Measurements from ENCODE around the gene FOXC2. TPM values are rescaled to one million over a fixed set of nuclear protein-coding genes. Genes with fewer than 3 reads are reported as not detected.

The FOXC2 gene
- 0.26 and 0.50 TPM in 2 replicates for total RNA-seq
- polyA plus RNA-seq = 1.1 and 1.5 TPM in 2 replicates
- 4.5 and 7.2 TPM in 2 replicates for polyA plus RNA-seq (2012)
- 1.6 and 1.9 TPM in 2 replicates for polyA minus RNA-seq (ENCODE audit: low replicate concordance)

DNA sequence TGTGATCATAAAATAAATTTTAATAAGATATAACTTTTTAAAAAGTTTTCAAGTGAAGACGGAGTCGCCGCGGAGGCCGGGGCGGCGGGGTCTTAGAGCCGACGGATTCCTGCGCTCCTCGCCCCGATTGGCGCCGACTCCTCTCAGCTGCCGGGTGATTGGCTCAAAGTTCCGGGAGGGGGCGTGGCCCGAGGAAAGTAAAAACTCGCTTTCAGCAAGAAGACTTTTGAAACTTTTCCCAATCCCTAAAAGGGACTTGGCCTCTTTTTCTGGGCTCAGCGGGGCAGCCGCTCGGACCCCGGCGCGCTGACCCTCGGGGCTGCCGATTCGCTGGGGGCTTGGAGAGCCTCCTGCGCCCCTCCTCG, at the start of gene FOXC2:
TSS of gene FOXC2 (plus strand) at position 229 of the 365 bp plus-strand sequence. CDS start 507 bp downstream, outside the sequence.
- Histone ChIP-seq H3K27me3 (ENCODE audit: control insufficient read depth, insufficient read depth, low read length) (no peaks in the 10 kb centered on the region), H3K79me2 (ENCODE audit: control insufficient read depth, insufficient read depth, low read length) (peaks cover 44% of the 10 kb centered on the region), H3K36me3 (ENCODE audit: control insufficient read depth, insufficient read depth, low read length) (peaks cover 2% of the 10 kb centered on the region), H3K4me2 (ENCODE audit: extremely low read depth, insufficient read depth, low read length) (peak within 1 kb of the TSS; percentile 52), H2AFZ (ENCODE audit: low read length) (peak within 1 kb of the TSS; percentile 63), H3K9ac (ENCODE audit: insufficient read depth, low read length) (peak within 1 kb of the TSS; percentile 63), H3K4me1 (ENCODE audit: control insufficient read depth, extremely low read depth, insufficient read depth, low read length) (peaks cover 5% of the 10 kb centered on the region), H3K4me3 (replicated peaks in 1 of 4; ENCODE audit: control extremely low read depth in 1 of 4, insufficient read depth in 1 of 4, low read depth in 3 of 4, low read length in 4 of 4) (peak within 1 kb of the TSS; percentile 74 to 92 (median 78)), H3K9me3 (ENCODE audit: control insufficient read depth, insufficient read depth, low read depth, low read length) (no peaks in the 10 kb centered on the region), H3K27ac (ENCODE audit: insufficient read depth, low read length) (peak within 1 kb of the TSS; percentile 67), H4K20me1 (ENCODE audit: control insufficient read depth, extremely low read depth, insufficient read depth, low read length) (no peaks in the 10 kb centered on the region)
- TF ChIP-seq, protein P1, sequence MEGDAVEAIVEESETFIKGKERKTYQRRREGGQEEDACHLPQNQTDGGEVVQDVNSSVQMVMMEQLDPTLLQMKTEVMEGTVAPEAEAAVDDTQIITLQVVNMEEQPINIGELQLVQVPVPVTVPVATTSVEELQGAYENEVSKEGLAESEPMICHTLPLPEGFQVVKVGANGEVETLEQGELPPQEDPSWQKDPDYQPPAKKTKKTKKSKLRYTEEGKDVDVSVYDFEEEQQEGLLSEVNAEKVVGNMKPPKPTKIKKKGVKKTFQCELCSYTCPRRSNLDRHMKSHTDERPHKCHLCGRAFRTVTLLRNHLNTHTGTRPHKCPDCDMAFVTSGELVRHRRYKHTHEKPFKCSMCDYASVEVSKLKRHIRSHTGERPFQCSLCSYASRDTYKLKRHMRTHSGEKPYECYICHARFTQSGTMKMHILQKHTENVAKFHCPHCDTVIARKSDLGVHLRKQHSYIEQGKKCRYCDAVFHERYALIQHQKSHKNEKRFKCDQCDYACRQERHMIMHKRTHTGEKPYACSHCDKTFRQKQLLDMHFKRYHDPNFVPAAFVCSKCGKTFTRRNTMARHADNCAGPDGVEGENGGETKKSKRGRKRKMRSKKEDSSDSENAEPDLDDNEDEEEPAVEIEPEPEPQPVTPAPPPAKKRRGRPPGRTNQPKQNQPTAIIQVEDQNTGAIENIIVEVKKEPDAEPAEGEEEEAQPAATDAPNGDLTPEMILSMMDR (conservative IDR thresholded peaks at IDR 0.05 in 1 of 2, IDR thresholded peaks at IDR 0.05 in 1 of 2; ENCODE audit: low read depth in 1 of 2, low read length in 2 of 2) = no peak
- TF ChIP-seq EZH2 (IDR thresholded peaks at IDR 0.05; ENCODE audit: low read length, missing control alignments) = no peak
- DNase-seq (ENCODE audit: low read depth in 2 of 2) = peak; percentile 97

- no peaks in the 10 kb centered on the region for H3K9me3 ChIP-seq (ENCODE audit: control insufficient read depth, insufficient read depth, low read depth, low read length)
- peaks cover 23% of the 10 kb centered on the region for H3K4me1 ChIP-seq (ENCODE audit: control insufficient read depth, extremely low read depth, insufficient read depth, low read length)
- H3K4me2 ChIP-seq (ENCODE audit: extremely low read depth, insufficient read depth, low read length) = peak overlapping the region; percentile 49
- peaks cover 69% of the 10 kb centered on the region for H3K79me2 ChIP-seq (ENCODE audit: control insufficient read depth, insufficient read depth, low read length)
- peak overlapping the region; percentile 25 to 99 (median 96) for H3K4me3 ChIP-seq (replicated peaks in 1 of 4; ENCODE audit: control extremely low read depth in 1 of 4, insufficient read depth in 1 of 4, low read depth in 3 of 4, low read length in 4 of 4)
- H3K9ac ChIP-seq (ENCODE audit: insufficient read depth, low read length) = peak overlapping the region; percentile 87
- H3K36me3 ChIP-seq (ENCODE audit: control insufficient read depth, insufficient read depth, low read length) = peaks cover 37% of the 10 kb centered on the region
- no peak for TF ChIP-seq EZH2 (IDR thresholded peaks at IDR 0.05; ENCODE audit: low read length, missing control alignments)
- TF ChIP-seq, protein P1 (conservative IDR thresholded peaks at IDR 0.05 in 1 of 2, IDR thresholded peaks at IDR 0.05 in 1 of 2; ENCODE audit: low read depth in 1 of 2, low read length in 2 of 2) = no peak
- DNase-seq (ENCODE audit: low read depth in 2 of 2) = no peak
- peaks cover 3% of the 10 kb centered on the region for H4K20me1 ChIP-seq (ENCODE audit: control insufficient read depth, extremely low read depth, insufficient read depth, low read length)
- H3K27me3 ChIP-seq (ENCODE audit: control insufficient read depth, insufficient read depth, low read length) = no peaks in the 10 kb centered on the region
- H3K27ac ChIP-seq (ENCODE audit: insufficient read depth, low read length) = peak overlapping the region; percentile 97
- H2AFZ ChIP-seq (ENCODE audit: low read length) = no peak overlapping the region
Measured at GRCh38 chr16:86517033-86517432, 49.6 kb upstream of the FOXC2 start.

- Histone ChIP-seq H3K4me1 (ENCODE audit: control insufficient read depth, extremely low read depth, insufficient read depth, low read length) (peaks cover 23% of the 10 kb centered on the region), H3K79me2 (ENCODE audit: control insufficient read depth, insufficient read depth, low read length) (peaks cover 61% of the 10 kb centered on the region), H4K20me1 (ENCODE audit: control insufficient read depth, extremely low read depth, insufficient read depth, low read length) (peaks cover 3% of the 10 kb centered on the region), H3K9ac (ENCODE audit: insufficient read depth, low read length) (no peak overlapping the region), H3K27ac (ENCODE audit: insufficient read depth, low read length) (peak overlapping the region; percentile 97), H3K9me3 (ENCODE audit: control insufficient read depth, insufficient read depth, low read depth, low read length) (no peaks in the 10 kb centered on the region), H2AFZ (ENCODE audit: low read length) (no peak overlapping the region), H3K4me2 (ENCODE audit: extremely low read depth, insufficient read depth, low read length) (peak overlapping the region; percentile 49), H3K4me3 (replicated peaks in 1 of 4; ENCODE audit: control extremely low read depth in 1 of 4, insufficient read depth in 1 of 4, low read depth in 3 of 4, low read length in 4 of 4) (peak overlapping the region in 1 of 4 experiments; percentile 99), H3K27me3 (ENCODE audit: control insufficient read depth, insufficient read depth, low read length) (no peaks in the 10 kb centered on the region), H3K36me3 (ENCODE audit: control insufficient read depth, insufficient read depth, low read length) (peaks cover 30% of the 10 kb centered on the region)
- no peak for TF ChIP-seq EZH2 (IDR thresholded peaks at IDR 0.05; ENCODE audit: low read length, missing control alignments)
- TF ChIP-seq, protein P1 (conservative IDR thresholded peaks at IDR 0.05 in 1 of 2, IDR thresholded peaks at IDR 0.05 in 1 of 2; ENCODE audit: low read depth in 1 of 2, low read length in 2 of 2) = peak; percentile 69 to 86
- DNase-seq (ENCODE audit: low read depth in 2 of 2) = peak; percentile 69 to 89
Measured at GRCh38 chr16:86517652-86518258, 48.9 kb upstream of the FOXC2 start.
